ENCODE results near the gene PSORS1C2. TPM values are rescaled to one million over a fixed set of nuclear protein-coding genes. Genes with fewer than 3 reads are reported as not detected.

The PSORS1C2 gene
- total RNA-seq, 1 donor, result not detected

DNA sequence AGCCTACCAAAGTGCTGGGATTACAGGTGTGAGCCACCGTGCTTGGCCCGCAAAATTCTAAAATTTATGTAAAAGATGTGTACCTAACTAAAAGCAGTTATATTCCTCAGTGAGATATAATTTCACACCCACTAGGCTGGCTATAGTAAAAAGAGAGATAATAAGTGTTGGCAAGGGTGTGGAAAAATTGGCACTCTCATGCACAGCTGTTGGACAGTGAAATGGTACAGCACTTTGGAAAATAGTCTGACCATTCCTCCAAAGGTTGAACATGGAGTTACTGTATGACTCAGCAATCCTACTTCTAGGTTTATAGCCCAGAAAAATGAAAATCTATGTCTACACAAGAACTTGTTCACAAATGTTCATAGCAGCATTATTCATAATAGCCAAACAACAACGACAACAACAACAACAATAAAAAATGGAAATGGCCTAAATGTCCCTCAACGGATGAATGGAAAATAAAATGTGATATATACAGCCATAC, 40.4 kb downstream of the PSORS1C2 start:
- no peak for DNase-seq (ENCODE audit: low read depth)
- no peak for TF ChIP-seq CTCF (IDR thresholded peaks at IDR 0.05; ENCODE audit: insufficient read depth, low read length)
- no peak overlapping the region for H3K4me3 ChIP-seq (ENCODE audit: low read depth, low read length)

- no peak overlapping the region for H3K4me3 ChIP-seq (ENCODE audit: low read depth, low read length)
- DNase-seq (ENCODE audit: low read depth), result no peak
- TF ChIP-seq CTCF (IDR thresholded peaks at IDR 0.05; ENCODE audit: insufficient read depth, low read length), result no peak
Observed at GRCh38 chr6:31096656-31097055, 42.2 kb downstream of the PSORS1C2 start.

DNA sequence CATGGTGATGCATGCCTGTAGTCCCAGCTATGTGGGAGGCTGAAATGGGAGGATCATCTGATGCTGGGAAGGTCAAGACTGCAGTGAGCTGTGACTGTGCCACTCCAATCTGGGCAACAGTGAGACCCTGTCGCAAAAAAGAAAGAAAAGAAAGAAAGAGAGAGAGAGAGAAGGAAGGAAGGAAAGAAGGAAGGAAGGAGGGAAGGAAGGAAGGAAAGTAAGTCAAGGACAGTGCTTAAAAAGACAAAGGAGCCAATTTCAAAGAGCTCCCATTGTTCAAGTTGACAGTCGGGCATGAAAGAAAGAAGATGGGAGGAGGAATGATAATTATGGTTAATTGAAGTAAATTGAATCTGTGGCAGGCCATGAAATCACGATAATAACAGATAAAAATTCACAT, 42.7 kb downstream of the PSORS1C2 start:
- TF ChIP-seq CTCF (IDR thresholded peaks at IDR 0.05; ENCODE audit: insufficient read depth, low read length), result no peak
- DNase-seq (ENCODE audit: low read depth), result no peak
- H3K4me3 ChIP-seq (ENCODE audit: low read depth, low read length), result no peak overlapping the region

DNA sequence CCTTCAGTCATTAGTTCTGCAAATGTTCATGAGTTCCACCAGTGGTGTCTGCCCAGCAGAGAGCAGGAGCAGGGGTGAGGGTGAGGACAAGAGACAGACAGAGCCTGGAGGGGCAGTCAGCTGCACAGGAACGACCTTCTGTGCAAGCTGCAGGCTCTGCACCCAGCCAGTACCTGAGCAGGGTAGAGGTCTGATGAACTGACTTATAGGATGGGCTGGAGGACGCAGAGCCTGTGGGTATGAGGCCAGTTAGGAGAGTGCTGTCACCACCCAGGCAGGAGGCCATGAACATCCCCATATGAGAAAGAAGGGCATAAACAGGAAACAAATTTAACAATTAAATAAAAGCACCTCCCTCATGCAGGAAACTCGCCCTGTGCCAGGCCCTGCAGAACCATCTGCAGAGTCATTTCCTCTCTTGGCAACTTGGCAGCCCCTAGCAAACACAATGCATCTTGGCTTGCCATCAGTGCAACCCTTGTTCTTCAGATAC, 44.4 kb downstream of the PSORS1C2 start:
- TF ChIP-seq CTCF (IDR thresholded peaks at IDR 0.05; ENCODE audit: insufficient read depth, low read length), result no peak
- peak; percentile 30 for DNase-seq (ENCODE audit: low read depth)
- H3K4me3 ChIP-seq (ENCODE audit: low read depth, low read length), result no peak overlapping the region

GRCh38 chr6:31092769-31093505, 45.9 kb downstream of the PSORS1C2 start:
- no peak for DNase-seq (ENCODE audit: low read depth)
- no peak for TF ChIP-seq CTCF (IDR thresholded peaks at IDR 0.05; ENCODE audit: insufficient read depth, low read length)
- H3K4me3 ChIP-seq (ENCODE audit: low read depth, low read length), result no peak overlapping the region

GRCh38 chr6:31092238-31092637, 46.6 kb downstream of the PSORS1C2 start:
- DNase-seq (ENCODE audit: low read depth), result no peak
- H3K4me3 ChIP-seq (ENCODE audit: low read depth, low read length), result no peak overlapping the region
- no peak for TF ChIP-seq CTCF (IDR thresholded peaks at IDR 0.05; ENCODE audit: insufficient read depth, low read length)

Data from fibroblast of the aortic adventitia (primary cell).